ENCODE data around the gene SMS. TPM values are rescaled to one million over a fixed set of nuclear protein-coding genes. Genes with fewer than 3 reads are reported as not detected.

The SMS gene
- total RNA-seq, 1 donor from 2014 or later, result 75.7 TPM

DNA sequence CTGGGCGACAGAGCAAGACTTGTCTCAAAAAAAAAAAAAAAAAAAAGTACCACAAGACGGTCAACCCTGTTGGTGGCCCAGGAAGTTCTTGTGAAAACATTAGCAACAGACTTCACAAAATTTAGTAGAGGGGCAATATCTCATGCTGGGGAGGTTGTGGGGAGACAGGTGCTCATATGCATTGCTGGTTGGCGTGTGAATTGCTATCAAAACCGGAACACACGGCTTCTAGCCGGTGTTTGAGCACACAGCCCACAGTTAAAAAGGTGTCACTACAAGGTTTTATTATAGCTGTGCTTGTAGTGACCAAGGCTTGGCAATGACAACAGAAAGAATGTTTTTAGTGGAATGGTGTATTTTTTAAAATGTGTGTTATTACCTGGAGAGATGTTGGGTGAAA, 41.8 kb downstream of the SMS start:
- no peak for DNase-seq

- peak; percentile 82 for DNase-seq
These were observed 44.8 kb downstream of the SMS start for GRCh38 chrX:21985332-21985777.

DNA sequence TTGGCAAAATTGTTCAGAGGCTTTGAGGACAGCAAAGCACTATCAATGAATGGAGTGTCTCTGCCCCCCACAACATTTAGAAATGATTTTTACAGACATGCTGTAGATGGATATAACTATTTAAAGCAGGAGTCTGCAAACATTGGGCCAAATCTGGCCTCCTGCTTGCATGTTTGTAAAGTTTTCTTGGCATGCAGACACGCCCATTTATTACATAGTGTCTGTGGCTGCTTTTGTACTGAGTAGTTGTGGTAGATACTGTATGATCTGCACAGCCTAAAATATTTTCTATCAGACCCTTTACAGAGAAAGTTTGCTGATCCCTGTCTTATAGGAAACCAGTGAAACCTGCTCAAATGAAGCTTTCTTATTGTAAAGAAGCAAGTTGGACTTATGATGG, 46.1 kb downstream of the SMS start:
- no peak for DNase-seq

GRCh38 chrX:21989384-21989783, 48.9 kb downstream of the SMS start:
- no peak for DNase-seq

GRCh38 chrX:21990832-21991231, 50.3 kb downstream of the SMS start:
- DNase-seq, result no peak

GRCh38 chrX:21991504-21991903, 51.0 kb downstream of the SMS start:
- no peak for DNase-seq

- no peak for DNase-seq
These were observed 52.8 kb downstream of the SMS start for GRCh38 chrX:21993265-21993664.

GRCh38 chrX:21996872-21997455, 56.5 kb downstream of the SMS start:
- no peak for DNase-seq

DNA sequence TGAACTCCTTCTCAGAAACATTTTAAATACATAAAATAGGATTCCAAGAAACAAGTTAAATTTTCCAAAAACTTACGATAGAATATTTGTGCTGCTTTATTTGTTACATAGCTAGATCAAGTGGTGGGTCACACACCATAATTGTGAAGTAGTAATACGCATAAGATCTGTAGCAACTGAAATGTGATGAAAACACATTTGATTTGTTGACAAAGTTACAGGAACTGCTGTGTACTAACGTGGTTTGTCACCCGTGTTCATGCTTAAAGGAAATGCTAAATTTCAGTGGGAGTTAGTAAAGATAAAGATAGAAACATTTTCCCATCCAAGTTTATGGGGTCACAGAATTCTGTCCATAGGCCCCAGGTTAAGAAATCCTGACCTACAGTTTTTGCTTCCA, 57.5 kb downstream of the SMS start:
- no peak for DNase-seq

DNA sequence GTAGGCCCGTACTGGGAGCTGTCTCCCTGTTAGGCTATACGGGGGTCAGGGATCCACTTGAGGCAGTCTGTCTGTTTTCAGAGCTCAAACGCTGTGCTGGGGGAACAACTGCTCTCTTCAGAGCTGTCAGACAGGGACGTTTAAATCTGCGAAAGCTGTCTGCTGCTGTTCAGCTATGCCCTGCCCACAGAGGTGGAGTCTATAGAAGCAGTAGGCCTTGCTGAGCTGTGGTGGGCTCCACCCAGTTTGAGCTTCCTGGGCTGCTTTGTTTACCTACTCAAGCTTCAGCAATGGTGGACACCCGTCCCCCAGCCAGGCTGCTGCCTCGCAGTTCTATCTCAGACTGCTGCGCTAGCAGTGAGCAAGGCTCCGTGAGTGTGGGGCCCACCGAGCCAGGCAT, 64.4 kb downstream of the SMS start:
- no peak for DNase-seq

DNA sequence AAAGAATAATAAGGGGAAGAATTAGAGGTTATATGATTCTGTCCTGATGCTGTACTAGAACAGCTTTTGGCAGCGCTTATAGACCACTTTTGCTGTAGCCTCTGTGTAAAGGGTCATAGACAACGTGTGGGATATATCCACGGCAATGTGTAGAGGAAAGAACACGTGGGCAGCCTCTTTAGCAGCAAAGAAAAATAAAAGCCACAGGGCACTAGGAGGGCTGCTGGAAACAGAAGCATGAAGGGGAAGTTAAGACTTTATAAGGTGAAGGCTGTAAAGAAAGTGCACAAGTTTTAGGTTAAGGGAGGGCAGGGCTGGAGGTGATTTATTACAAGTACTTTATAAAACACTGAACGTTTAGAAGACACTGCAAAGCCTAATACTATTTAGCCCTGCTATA, 71.5 kb downstream of the SMS start:
- no peak for DNase-seq

DNA sequence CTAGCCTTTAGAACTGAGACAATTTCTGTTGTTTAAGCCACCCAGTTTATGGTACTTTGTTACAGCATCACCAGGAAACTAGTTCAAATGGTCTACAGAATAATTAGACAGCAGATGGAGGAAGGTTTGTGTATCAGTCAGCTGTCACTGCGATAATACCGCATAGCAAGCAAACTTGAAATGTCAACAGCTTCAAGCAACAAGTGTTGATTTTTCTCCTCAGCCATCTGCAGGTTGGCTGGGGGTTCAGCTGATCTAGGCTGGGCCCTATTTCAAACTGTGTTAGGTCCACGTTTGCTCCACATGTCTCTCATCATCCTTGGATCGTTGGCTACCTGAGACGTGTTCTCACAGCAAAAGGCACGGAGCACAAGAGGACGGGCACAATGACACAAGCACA, 72.4 kb downstream of the SMS start:
- no peak for DNase-seq

- DNase-seq, result peak; percentile 30
These were observed 74.7 kb downstream of the SMS start for GRCh38 chrX:22015139-22015750.

DNA sequence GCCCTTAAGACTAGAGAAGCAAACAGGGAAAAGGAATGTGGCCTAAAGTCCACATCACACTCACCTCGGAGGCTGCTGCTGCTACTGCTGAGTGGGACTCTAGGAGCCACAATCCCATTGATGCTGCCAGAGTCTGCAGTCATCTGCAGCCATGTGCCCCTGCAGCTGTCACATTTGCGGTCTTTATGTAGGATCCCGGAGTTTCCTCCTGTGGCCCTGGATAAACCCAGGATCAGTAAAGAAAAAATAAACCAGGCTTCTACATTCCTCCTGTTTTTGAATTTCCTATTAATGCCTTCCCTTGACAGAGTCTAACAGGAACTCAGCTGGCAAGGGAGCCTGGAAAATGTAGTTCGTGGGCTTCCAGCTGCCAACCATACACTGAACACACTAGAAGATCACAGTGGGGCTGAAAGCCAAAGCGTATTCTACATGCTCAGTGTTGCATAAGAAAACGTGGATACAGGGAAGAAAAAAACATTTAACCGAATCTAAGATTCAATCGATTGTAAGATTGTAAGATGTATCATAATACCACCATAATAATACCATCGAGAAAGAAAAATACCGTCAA, 81.3 kb downstream of the SMS start:
- DNase-seq, result peak; percentile 84

DNA sequence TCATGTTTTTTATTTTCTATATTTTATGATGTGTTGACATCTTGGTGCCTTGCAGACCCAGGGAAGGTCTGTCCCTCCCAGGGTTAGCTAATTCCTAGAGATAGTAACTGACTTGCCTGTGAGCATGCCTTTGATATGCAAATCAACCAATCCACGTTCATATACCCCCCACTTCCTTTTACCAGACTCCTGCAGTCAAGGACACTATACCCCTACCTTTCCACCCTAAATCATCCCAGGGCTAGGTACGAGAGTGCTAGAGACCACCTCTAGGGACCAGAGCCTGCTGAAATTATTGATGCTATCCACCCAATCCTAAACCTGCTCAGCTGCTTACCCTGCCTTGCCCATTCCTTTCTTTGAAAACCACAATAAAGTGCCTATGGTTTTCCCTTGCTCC, 84.1 kb downstream of the SMS start:
- no peak for DNase-seq

DNA sequence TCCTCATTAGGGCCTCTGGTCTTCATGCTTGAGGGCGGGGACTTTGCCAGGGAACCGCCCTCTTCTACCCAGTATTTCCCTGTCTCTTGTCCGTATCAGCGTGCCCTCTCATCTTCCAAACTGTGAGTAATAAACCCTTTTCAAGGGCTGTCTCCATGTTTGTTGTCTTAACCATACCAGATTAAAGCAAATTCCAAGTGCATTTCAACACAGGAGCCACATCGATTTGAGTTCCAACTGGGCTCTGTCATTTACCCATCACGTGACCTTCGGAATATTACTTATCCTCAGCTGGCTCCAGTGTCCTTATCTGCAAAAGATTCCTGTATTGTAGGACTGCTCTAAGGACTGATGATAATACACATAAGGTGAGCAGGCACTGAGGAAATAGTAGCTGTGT, 85.2 kb downstream of the SMS start:
- DNase-seq, result no peak

DNA sequence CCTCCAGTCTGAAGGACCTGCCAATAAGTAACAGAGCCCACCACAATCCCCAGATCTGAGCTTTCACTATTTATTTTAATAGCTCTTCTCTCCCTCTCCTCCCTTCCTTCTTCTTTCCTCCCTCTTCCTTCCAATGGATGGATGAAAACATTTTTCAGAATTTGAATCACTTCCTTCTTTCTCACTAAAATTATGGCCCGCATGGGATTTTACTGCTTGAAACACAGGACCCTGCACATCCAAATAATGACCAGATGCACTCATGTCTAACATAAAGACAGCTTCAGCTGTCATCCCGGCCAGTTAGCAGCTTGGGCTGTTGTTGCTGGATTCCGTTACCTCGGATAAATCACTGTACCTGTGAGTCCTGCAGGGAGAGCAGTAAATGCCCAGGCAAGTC, 86.2 kb downstream of the SMS start:
- no peak for DNase-seq

DNA sequence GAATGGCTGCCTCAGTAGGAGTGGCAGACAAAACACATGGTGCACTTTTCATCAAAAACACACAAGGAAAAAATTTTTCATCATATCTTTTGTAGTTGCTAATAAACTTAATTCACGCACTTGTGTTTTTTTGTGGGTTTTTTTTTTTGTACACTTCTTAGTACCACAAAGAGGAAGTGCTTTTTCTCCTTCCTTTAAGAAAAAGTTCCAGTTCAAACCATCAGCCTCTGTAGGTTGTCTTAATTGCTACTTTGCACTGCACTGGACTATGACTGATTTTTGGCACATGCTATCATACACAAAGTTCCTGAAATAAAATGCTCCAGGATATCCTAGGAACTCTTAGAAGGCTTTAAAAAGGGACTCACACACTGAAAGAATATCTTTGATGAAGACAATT, 91.6 kb downstream of the SMS start, which contains the start of gene PHEX:
TSS of gene PHEX (plus strand) at position 242 of the 400 bp plus-strand sequence. CDS start 681 bp downstream, outside the sequence.
- no peak for DNase-seq

GRCh38 chrX:22032506-22032905, 92.0 kb downstream of the SMS start:
- DNase-seq, result no peak

DNA sequence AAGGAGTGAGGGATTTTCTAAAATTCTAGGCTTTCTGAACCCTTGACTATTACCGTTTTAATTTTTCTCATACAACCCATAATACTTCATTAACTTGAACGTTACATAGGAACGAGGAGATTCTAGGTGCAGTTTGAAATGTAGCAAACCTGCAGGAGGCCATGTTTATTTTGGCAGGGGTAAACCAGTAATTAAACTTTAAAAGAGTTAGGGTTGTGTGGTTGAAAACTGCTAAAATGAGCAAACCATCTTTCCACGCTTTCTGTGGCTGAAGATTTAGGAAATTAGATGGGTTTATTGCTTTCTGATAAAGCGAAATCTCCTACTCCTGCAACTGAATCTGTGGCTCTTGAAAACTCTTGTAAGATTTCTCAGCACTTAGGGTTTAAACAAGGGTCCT, 93.3 kb downstream of the SMS start:
- no peak for DNase-seq

DNA sequence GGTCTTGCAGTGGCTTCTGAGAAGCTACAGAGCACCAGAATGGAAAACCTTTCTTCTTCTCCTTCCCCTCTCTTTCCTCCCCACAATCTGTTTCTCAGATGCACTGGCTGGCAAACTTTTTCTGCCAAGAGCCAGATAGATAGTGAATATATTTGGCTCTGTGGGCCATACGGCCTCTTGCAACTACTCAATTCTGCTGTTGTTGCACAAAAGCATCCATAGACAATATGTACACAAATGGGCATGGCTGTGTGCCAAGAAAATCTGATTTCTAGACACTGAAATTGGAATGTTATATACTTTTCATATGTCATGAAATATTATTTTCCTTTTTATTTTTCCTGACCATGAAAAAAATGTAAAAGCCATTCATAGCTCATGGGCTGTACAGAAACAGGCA, 94.7 kb downstream of the SMS start:
- no peak for DNase-seq

DNA sequence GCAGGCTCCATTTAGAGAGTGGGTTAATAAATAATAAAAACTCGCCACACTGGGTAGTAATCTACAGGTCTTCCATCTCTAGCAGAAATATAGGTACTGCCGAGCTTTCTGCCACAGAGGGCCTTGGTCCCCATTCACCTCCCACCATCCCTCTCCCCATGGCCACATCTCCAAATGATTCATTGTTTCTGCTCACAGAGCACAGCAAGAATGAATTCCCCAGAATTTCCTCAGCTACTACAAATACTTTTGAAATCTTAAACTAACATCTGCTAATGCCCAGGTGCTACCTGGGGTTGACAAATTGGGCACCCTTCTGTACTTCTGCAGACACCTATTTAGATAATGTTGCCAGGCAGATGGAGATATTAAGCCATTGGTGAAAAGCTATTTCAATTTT, 96.7 kb downstream of the SMS start:
- DNase-seq, result no peak

GRCh38 chrX:22037911-22038537, 97.5 kb downstream of the SMS start:
- no peak for DNase-seq

DNA sequence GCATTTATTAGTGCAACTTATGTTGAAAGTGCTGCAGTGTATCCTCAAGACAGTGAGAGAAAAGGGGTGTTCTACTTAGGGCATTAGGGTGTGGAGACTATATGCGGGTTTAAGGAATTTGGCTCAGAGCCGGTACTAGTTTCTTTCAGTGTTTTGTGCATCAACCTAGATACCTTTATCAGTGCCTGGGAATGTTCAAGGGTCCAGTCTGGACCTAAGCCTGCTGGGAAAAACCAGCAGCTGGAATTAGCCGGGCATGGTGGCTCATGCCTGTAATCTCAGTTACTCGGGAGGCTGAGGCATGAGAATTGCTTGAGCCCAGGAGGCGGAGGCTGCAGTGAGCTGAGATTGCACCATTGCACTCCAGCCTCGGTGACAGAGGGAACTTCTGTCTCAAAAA, 99.0 kb downstream of the SMS start:
- DNase-seq, result no peak
